ENCODE data around the gene GIPC2. TPM values are rescaled to one million over a fixed set of nuclear protein-coding genes. Genes with fewer than 3 reads are reported as not detected.

Gene GIPC2
- total RNA-seq, 4 donors from 2014 or later, result 4.2 to 5.9 (median 4.5) TPM

- Histone ChIP-seq H3K4me1 (no peaks in the 10 kb centered on the region), H3K4me3 (no peak overlapping the region), H3K27ac (no peak overlapping the region), H3K36me3 (no peaks in the 10 kb centered on the region), H3K27me3 (no peaks in the 10 kb centered on the region), H3K9me3 (no peaks in the 10 kb centered on the region)
- no peak for DNase-seq (ENCODE audit: low spot score in 2 of 2)
- 61% methylated on average over 2 of the region's 2 CpGs for WGBS
- TF ChIP-seq CTCF (IDR thresholded peaks at IDR 0.05), result no peak
- no peak for TF ChIP-seq POLR2A (IDR thresholded peaks at IDR 0.05)
- no peak for TF ChIP-seq EP300 (IDR thresholded peaks at IDR 0.05)
- TF ChIP-seq POLR2AphosphoS5 (IDR thresholded peaks at IDR 0.05), result no peak
These were observed 7.1 kb downstream of the GIPC2 start for GRCh38 chr1:78052685-78053405.

- Histone ChIP-seq H3K9me3 (no peaks in the 10 kb centered on the region), H3K27me3 (no peaks in the 10 kb centered on the region), H3K27ac (no peak overlapping the region), H3K36me3 (no peaks in the 10 kb centered on the region), H3K4me1 (no peaks in the 10 kb centered on the region), H3K4me3 (no peak overlapping the region)
- no peak for DNase-seq (ENCODE audit: low spot score in 2 of 2)
- 98% methylated on average over 2 of the region's 2 CpGs for WGBS
- no peak for TF ChIP-seq EP300 (IDR thresholded peaks at IDR 0.05)
- no peak for TF ChIP-seq POLR2A (IDR thresholded peaks at IDR 0.05)
- no peak for TF ChIP-seq CTCF (IDR thresholded peaks at IDR 0.05)
- no peak for TF ChIP-seq POLR2AphosphoS5 (IDR thresholded peaks at IDR 0.05)
These were observed 7.7 kb downstream of the GIPC2 start for GRCh38 chr1:78053498-78053897.

GRCh38 chr1:78054559-78054958, 8.8 kb downstream of the GIPC2 start:
- Histone ChIP-seq H3K27me3 (no peaks in the 10 kb centered on the region), H3K9me3 (no peaks in the 10 kb centered on the region), H3K36me3 (no peaks in the 10 kb centered on the region), H3K4me3 (no peak overlapping the region), H3K27ac (no peak overlapping the region), H3K4me1 (no peaks in the 10 kb centered on the region)
- no peak for TF ChIP-seq POLR2A (IDR thresholded peaks at IDR 0.05)
- TF ChIP-seq CTCF (IDR thresholded peaks at IDR 0.05), result no peak
- no peak for TF ChIP-seq EP300 (IDR thresholded peaks at IDR 0.05)
- no peak for TF ChIP-seq POLR2AphosphoS5 (IDR thresholded peaks at IDR 0.05)
- no peak for DNase-seq (ENCODE audit: low spot score in 2 of 2)

- H3K9me3 ChIP-seq, result no peaks in the 10 kb centered on the region
- DNase-seq (ENCODE audit: low spot score in 2 of 2), result no peak
- H3K4me1 ChIP-seq, result no peaks in the 10 kb centered on the region
- H3K27me3 ChIP-seq, result no peaks in the 10 kb centered on the region
- WGBS, result 50% methylated on average over 2 of the region's 2 CpGs
- H3K27ac ChIP-seq, result no peak overlapping the region
- no peaks in the 10 kb centered on the region for H3K36me3 ChIP-seq
- TF ChIP-seq CTCF (IDR thresholded peaks at IDR 0.05) (no peak), POLR2A (IDR thresholded peaks at IDR 0.05) (no peak), EP300 (IDR thresholded peaks at IDR 0.05) (no peak), POLR2AphosphoS5 (IDR thresholded peaks at IDR 0.05) (no peak)
- no peak overlapping the region for H3K4me3 ChIP-seq
These were observed 9.2 kb downstream of the GIPC2 start for GRCh38 chr1:78054972-78055371.

GRCh38 chr1:78055565-78056132, 9.9 kb downstream of the GIPC2 start:
- H3K27me3 ChIP-seq, result no peaks in the 10 kb centered on the region
- no peak for DNase-seq (ENCODE audit: low spot score in 2 of 2)
- no peaks in the 10 kb centered on the region for H3K4me1 ChIP-seq
- no peak overlapping the region for H3K27ac ChIP-seq
- H3K36me3 ChIP-seq, result no peaks in the 10 kb centered on the region
- H3K4me3 ChIP-seq, result no peak overlapping the region
- TF ChIP-seq POLR2A (IDR thresholded peaks at IDR 0.05) (no peak), CTCF (IDR thresholded peaks at IDR 0.05) (no peak), POLR2AphosphoS5 (IDR thresholded peaks at IDR 0.05) (no peak), EP300 (IDR thresholded peaks at IDR 0.05) (no peak)
- 57% methylated on average over 3 of the region's 3 CpGs for WGBS
- H3K9me3 ChIP-seq, result no peaks in the 10 kb centered on the region

All from suprapubic skin (tissue), 4 donors.